ENCODE measurements around the gene ZFAND3. TPM values are rescaled to one million over a fixed set of nuclear protein-coding genes. Genes with fewer than 3 reads are reported as not detected.

ZFAND3 gene
- total RNA-seq, 1 experiment from 2014 or later: 47.2 TPM

DNA sequence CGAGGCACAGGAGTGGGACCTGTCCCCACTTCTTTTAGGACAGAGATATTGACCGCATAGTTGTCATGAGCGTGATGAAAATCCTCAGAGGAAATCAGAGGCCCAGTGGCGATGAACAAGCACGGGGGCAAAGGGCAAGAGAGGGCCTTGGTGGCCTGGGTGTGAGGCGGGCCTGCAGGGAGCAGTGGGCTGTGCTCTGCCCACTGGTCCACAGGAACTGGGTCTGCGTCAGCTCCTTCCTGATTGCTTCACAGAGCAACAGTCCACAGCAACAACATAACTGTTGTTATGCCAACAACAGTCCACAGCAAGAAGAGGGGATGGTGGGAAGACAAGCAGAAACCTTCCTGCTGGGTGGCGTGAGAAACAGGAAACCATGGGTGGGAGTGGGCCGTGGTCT is 335.6 kb downstream of the ZFAND3 start (continued):
- no peak for TF ChIP-seq ZNF274 (IDR thresholded peaks at IDR 0.05; ENCODE audit: low read depth, low read length)
- TF ChIP-seq CBX3 (IDR thresholded peaks at IDR 0.05; ENCODE audit: low read depth): no peak
- TF ChIP-seq RAD21 (IDR thresholded peaks at IDR 0.05; ENCODE audit: low read depth): no peak

DNA sequence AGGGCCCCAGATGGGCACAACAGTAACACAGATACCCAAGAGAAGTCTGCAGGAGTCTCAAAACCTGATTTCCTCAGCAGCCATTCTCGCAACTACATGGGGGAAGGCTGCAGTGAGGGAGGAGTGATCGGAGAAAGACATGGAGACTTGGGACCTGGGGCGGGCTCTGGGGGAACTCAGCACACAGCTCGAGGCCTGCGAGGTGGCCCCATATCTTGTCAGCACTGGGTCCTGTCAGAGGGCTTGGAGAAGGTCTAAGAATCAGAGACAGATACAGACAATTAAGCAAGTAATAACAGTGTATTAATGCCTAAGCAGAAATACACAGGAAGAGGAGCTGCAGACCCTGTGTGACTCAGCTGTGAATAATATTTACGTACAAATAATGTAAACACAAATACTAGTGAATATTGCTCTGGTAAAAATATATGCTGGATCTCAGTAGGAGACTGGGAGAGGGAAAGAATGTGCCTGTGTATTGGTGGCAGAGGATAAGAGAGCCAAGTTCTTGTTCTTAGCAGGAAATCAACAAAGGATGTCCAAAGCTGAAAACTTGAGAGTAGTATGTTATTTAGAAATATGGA is 336.2 kb downstream of the ZFAND3 start:
- Histone ChIP-seq H4K20me1 (ENCODE audit: insufficient read depth) (no peaks in the 10 kb centered on the region), H3K27me3 (ENCODE audit: insufficient read depth, low read length) (no peaks in the 10 kb centered on the region), H3K4me3 (replicated peaks in 1 of 2; ENCODE audit: low read depth in 1 of 2, low read length in 2 of 2) (no peak overlapping the region), H3K27ac (ENCODE audit: low read depth, low read length) (no peak overlapping the region), H3K79me2 (ENCODE audit: insufficient read depth, low read length) (no peaks in the 10 kb centered on the region), H3K9ac (ENCODE audit: low read length) (no peak overlapping the region), H3K4me2 (ENCODE audit: low read length) (no peak overlapping the region), H3K9me3 (ENCODE audit: control insufficient read depth in 1 of 2, insufficient read depth in 1 of 2, low read depth in 1 of 2, low read length in 2 of 2) (no peaks in the 10 kb centered on the region), H2AFZ (ENCODE audit: low read depth, low read length, poor library complexity, severe bottlenecking) (no peak overlapping the region), H3K9me2 (ENCODE audit: insufficient read depth) (no peaks in the 10 kb centered on the region), H3K4me1 (ENCODE audit: control insufficient read depth in 1 of 2, insufficient read depth in 2 of 2, low read length in 2 of 2) (no peaks in the 10 kb centered on the region), H3K36me3 (ENCODE audit: control insufficient read depth in 1 of 2, insufficient read depth in 2 of 2, low read length in 2 of 2) (no peaks in the 10 kb centered on the region)
- intact Hi-C loops (cut with micrococcal nuclease): no loop called here
- TF ChIP-seq CBX3 (IDR thresholded peaks at IDR 0.05; ENCODE audit: low read depth) (no peak), EZH2phosphoT487 (IDR thresholded peaks at IDR 0.05; ENCODE audit: borderline replicate concordance) (no peak)
- TF ChIP-seq, protein P1, sequence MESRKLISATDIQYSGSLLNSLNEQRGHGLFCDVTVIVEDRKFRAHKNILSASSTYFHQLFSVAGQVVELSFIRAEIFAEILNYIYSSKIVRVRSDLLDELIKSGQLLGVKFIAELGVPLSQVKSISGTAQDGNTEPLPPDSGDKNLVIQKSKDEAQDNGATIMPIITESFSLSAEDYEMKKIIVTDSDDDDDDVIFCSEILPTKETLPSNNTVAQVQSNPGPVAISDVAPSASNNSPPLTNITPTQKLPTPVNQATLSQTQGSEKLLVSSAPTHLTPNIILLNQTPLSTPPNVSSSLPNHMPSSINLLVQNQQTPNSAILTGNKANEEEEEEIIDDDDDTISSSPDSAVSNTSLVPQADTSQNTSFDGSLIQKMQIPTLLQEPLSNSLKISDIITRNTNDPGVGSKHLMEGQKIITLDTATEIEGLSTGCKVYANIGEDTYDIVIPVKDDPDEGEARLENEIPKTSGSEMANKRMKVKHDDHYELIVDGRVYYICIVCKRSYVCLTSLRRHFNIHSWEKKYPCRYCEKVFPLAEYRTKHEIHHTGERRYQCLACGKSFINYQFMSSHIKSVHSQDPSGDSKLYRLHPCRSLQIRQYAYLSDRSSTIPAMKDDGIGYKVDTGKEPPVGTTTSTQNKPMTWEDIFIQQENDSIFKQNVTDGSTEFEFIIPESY (IDR thresholded peaks at IDR 0.05; ENCODE audit: extremely low read depth, insufficient replicate concordance, low read length): no peak
- no TSS peak for BruUV-seq (replicated peaks)
- ATAC-seq: no peak
- ChIA-PET RAD21 (ENCODE audit: low non-redundant PET in 1 of 2, low total read pairs in 2 of 2, uncharacterized antibody in 2 of 2, unreplicated experiment in 2 of 2) (no interaction called here), POLR2A (no interaction called here), CTCF (no interaction called here)
- DNase-seq (ENCODE audit: low read depth, low spot score): no peak
